Upper lobe of left lung (tissue), 4 donors: ENCODE data around the gene PXDN.

Experiments
- CTCF ChIP-seq, 6 experiments: fragments of 450-650 bp in 4 of 6; fragments of 200-600 bp in 2 of 6; sonication (generic) in 2 of 6; IDR thresholded peaks; one replicate each; pipeline ENCODE4 v1.5.1; 2016 to 2019; ENCODE audit warnings: antibody characterized with exemption in 6 of 6
- EP300 ChIP-seq, 4 donors: sonication (generic); formaldehyde crosslinking; IDR thresholded peaks; one replicate each; pipeline ENCODE4 v1.5.1; 2017; ENCODE audit warnings: antibody characterized with exemption in 4 of 4, control low read depth in 2 of 4
- POLR2A ChIP-seq, 4 donors: fragments of 450-650 bp; IDR thresholded peaks; one replicate each; pipeline ENCODE4 v1.5.1; 2016 to 2017; ENCODE audit warnings: antibody characterized with exemption in 4 of 4, mild to moderate bottlenecking in 2 of 4
- POLR2AphosphoS5 ChIP-seq, 2 donors: sonication (generic); formaldehyde crosslinking; IDR thresholded peaks; one replicate each; pipeline ENCODE4 v1.5.1; 2017; ENCODE audit warnings: antibody characterized with exemption in 2 of 2

GRCh38 chr2:1591461-1591770 is 152.9 kb downstream of the PXDN start:
- no peak for TF ChIP-seq POLR2A (IDR thresholded peaks at IDR 0.05)
- TF ChIP-seq CTCF (IDR thresholded peaks at IDR 0.05) = no peak
- no peak for TF ChIP-seq POLR2AphosphoS5 (IDR thresholded peaks at IDR 0.05)
- no peak for TF ChIP-seq EP300 (IDR thresholded peaks at IDR 0.05)
